GM12864 (cell line): Measurements from ENCODE around the gene ARMC7.
"Not testable (repeated sequence)": the region's sequence is repeated elsewhere in the genome, so short reads cannot be mapped to it uniquely, and the experiment has no call there.

Source experiments
- DNase-seq: peaks from one replicate; pipeline ENCODE4 v3.0.0-alpha.2; 2011; ENCODE audit warnings: low read depth
- H3K4me3 ChIP-seq: 2 replicates; pipeline ENCODE4 v1.5.1; 2011; ENCODE audit warnings: mild to moderate bottlenecking, low read depth, low read length, control low read depth
- TF ChIP-seq, protein P1 (sequence below): IDR thresholded peaks from 2 replicates; pipeline ENCODE4 v1.5.1; 2011; ENCODE audit warnings: low read depth, mild to moderate bottlenecking, moderate library complexity, low read length, control low read depth, inconsistent platforms; ENCODE audit errors: missing control alignments

The ARMC7 gene

DNA sequence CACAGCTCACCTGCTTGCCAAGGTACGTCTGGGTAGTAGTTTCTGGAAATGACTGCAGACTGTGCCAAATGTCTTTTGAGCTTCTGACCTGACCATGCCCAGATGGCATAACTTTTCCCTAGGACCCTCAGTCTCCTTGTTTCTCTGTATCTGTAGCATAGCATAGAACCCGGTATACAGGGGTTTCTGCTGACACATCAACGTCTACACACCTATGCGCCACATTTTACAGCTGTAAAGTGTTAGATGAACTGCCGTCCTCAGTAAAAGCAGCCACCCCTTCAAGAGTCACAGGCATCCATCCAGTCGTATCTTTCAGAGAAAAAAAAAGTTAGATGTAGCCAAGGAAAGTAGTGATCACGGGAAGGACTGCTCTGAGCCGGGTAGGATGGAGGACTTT, 45.3 kb upstream of the ARMC7 start:
- no peak for DNase-seq
- TF ChIP-seq, protein P1, sequence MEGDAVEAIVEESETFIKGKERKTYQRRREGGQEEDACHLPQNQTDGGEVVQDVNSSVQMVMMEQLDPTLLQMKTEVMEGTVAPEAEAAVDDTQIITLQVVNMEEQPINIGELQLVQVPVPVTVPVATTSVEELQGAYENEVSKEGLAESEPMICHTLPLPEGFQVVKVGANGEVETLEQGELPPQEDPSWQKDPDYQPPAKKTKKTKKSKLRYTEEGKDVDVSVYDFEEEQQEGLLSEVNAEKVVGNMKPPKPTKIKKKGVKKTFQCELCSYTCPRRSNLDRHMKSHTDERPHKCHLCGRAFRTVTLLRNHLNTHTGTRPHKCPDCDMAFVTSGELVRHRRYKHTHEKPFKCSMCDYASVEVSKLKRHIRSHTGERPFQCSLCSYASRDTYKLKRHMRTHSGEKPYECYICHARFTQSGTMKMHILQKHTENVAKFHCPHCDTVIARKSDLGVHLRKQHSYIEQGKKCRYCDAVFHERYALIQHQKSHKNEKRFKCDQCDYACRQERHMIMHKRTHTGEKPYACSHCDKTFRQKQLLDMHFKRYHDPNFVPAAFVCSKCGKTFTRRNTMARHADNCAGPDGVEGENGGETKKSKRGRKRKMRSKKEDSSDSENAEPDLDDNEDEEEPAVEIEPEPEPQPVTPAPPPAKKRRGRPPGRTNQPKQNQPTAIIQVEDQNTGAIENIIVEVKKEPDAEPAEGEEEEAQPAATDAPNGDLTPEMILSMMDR = no peak
- no peak overlapping the region for H3K4me3 ChIP-seq

DNA sequence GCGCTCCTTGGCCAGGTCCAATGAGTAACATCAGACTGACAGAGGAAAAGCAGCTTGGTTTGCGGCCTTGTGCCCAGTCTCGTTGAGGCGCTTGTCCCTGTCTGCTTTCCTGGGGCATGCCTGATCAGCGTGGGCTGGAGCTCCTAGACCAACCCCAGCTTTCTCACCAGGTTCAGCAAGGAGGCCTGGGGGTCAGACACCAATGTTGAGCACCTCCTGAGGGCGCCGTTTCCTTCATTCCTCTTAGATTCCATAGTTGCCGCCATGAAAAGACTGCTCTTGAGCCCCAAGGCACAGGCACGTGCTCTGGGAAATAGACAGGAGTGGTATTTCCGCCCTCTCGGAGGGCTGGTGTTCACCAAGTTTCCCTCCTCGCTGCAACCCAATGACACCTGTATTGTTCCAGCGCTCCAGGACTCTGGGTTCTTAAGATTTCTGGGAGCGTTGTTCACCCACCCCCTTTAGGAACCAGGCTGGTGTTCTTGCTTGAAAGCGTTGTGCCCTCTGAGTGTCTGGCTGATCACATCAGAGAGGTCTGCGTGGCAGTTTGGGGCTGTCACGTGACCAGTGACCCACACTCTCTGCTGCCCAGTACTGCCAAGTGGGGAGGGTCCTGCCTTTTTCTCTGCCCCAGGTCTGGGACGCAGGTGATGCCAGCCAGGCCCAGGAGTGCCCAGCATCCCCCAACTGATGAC, 44.8 kb upstream of the ARMC7 start:
- no peak overlapping the region for H3K4me3 ChIP-seq
- no peak for DNase-seq
- TF ChIP-seq, protein P1 = no peak

DNA sequence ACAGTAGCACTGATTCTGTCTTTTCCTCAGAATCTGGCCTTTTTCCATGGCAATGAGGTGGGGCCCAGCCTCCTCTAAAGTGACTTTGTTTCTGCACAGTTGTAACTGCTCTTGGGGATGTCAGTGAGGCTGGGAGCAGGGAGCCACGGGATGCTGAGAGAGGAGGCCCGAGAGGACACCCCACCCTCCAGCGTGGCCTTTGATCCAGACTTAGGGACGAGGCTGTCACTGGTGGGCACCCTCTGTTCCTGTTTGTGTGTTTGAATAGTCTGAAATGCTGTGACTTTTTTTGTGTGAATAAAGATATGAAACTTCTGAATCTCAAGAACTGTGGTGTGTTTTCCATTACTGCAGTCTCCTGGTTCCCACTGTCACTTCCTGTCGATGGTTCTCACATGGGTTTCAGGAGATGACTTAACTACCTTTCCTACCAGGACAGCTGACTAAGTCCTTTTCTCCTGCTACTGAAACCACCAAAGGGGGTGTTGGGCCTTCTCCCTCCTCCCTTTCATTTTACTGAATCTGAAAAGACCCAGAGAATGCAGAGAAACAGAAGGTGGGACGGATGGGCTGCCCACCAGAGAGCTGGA, 44.1 kb upstream of the ARMC7 start:
- no peak for DNase-seq
- no peak overlapping the region for H3K4me3 ChIP-seq
- TF ChIP-seq, protein P1 = no peak

DNA sequence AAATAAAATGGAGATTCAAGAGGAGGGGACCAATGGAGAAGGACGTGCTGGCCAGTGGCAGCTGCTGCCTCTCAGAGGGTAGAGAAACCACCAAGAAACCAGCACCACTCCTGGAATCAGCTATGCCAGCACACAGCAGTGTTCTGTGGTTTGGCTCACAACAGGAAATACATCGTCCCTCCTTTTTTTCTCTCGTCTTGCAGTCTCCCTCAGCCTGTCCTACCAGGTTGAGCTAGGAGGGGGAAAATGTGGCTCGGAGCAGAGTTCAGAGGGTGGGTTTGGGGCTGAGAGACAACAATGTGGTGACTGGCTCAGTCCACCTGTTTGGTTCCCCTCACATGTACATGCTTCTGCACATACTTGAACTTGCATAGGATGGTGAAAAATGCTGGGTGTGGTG, 41.9 kb upstream of the ARMC7 start:
- no peak overlapping the region for H3K4me3 ChIP-seq
- DNase-seq = no peak
- TF ChIP-seq, protein P1 = no peak

DNA sequence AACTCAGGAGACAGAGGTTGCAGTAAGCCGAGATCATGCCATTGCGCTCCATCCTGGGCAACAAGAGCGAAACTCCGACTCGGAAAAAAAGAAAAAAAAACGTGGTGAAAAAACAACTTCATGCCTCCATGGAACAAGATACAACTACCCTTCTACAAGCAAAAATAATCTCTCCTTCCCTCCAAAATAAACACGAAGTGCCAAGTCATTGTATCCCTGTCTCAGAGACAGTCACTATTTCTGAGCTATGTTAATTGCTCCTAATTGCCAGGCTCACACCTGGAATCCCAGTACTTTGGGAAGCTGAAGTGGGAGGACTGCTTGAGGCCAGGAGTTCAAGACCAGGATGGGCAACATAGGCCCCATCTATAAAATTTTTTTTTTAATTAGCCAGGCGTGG, 41.0 kb upstream of the ARMC7 start:
- H3K4me3 ChIP-seq = no peak overlapping the region
- no peak for DNase-seq
- TF ChIP-seq, protein P1 = no peak

DNA sequence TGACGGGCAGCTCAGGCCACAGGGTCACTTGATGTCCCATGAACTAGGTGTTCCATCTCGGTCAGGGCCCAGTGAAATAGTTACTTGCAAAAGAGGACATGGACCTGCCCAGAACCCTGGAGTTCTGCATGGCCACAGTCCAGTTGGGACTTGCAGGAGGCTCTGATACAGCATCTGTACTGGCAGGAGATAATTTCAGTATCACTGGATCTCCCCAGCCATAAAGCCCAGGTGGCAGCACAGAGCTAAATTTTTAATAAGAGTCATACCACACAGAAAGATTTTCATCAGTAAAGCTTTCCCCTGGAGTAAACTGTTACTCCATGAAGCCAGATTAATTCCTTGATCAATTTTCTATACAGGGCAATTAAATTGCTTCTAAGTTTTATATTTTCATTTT, 40.0 kb upstream of the ARMC7 start:
- DNase-seq = no peak
- TF ChIP-seq, protein P1 = peak; percentile 13
- H3K4me3 ChIP-seq = no peak overlapping the region

DNA sequence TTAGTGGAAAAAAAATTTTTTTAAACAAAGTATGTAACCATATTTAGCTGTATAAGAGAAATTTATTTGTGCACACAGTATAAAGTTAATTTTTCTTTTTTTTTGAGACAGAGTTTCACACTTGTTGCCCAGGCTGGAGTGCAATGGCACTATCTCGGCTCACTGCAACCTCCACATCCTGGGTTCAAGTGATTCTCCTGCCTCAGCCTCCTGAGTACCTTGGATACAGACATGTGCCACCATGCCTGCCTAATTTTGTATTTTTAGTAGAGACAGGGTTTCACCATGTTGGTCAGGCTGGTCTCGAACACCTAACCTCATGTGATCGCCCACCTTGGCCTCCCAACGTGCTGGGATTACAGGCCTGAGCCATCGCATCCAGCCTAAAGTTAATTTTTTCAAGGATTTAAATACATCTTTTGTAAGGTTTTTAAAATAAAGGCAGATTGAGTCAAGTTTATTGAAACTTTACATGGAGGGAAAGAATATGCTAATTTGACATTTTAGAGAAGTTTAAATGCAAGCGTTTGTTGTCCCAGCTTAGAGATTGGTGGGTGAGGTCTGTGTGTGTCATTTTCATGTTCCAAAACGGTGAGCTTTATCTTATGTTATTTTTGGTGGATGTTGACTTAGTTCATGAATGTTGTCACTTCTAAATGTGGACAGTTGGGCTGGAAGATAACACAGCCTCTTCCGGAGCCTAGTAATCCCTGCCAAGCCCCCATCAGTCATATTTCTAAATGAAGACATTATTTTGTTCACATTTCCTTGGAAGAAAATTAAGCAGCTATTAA, 38.1 kb upstream of the ARMC7 start:
- not testable (repeated sequence) for H3K4me3 ChIP-seq, DNase-seq

DNA sequence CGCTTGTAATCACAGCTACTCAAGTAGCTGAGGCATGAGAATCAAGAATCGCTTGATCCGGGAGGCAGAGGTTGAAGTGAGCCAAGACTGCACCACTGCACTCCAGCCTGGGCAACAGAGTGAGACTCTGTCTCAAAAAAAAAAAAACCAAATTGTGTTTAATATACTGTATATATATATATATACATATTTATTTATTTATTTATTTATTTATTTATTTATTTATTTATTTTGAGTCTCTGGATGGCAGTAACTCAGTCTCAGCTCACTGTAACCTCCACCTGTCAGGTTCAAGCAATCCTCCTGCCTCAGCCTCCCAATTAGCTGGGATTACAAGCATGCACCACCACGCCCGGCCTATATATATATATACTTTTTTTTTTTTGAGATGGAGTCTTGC, 36.9 kb upstream of the ARMC7 start:
- DNase-seq, H3K4me3 ChIP-seq: not testable (repeated sequence)
